Right kidney (tissue), 1 donor: ENCODE results near the gene LUC7L3.

Source experiments
- DNase-seq: peaks from one replicate; pipeline ENCODE4 v3.0.0-alpha.2; 2016

LUC7L3 gene

GRCh38 chr17:50754521-50754920 is 35.1 kb downstream of the LUC7L3 start:
- no peak for DNase-seq

- no peak for DNase-seq
Measured at GRCh38 chr17:50758524-50758923, 39.1 kb downstream of the LUC7L3 start.

- DNase-seq: no peak
Measured at GRCh38 chr17:50758989-50759544, 39.7 kb downstream of the LUC7L3 start.

DNA sequence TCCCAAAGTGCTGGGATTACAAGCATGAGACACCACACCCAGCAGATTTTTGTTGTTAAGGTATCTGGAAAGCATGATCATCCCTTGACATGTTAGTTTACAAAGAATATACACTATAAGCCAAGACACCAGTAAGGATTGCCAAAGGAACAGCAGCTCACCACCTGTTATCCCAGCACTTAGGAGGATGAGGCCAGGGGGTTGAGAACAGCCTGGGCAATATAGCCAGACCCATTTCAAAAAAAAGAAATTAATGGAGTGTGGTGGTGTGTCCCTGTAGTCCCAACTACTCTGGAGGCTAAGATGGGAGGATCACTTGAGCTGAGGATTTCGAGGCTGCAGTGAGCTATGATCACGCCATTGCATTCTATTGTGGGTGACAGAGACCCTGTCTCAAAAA is 42.8 kb downstream of the LUC7L3 start:
- no peak for DNase-seq

DNA sequence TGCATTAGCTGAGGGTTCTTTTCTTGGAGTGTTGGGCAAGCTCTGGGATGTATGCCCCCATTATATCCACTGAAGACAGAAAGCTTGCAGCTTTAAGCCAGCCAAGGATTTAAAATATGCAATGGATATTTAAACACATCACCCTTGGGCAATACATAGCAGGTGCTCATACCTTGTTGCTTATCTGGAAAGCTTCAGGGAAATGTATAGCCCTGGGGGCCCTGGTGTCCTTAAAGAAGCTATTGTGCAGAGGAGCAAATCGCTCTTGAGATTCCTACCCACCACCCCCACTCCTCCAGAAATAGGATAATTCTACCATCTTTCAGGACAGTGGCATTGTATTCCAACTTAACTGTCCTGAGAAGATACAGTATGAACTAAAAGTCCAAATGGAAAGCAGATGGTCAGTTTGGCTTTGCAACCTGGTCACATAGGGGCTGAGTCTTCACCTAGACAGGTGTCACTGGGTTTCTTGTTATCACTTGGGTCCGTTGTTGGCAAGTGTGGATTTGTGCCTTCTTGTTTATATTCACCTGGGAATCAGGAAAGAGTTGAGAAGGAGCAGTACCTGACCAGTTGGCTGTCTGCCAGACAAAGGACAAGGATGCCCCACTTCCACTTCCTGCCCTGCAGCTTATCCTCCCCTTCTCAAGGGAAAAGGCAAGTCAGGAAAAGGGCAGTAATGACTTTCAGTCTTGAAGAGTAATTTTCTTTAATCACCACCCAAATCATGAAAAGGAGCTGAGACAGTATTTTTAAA is 44.5 kb downstream of the LUC7L3 start:
- DNase-seq: no peak

GRCh38 chr17:50764734-50765149 is 45.3 kb downstream of the LUC7L3 start:
- no peak for DNase-seq

DNA sequence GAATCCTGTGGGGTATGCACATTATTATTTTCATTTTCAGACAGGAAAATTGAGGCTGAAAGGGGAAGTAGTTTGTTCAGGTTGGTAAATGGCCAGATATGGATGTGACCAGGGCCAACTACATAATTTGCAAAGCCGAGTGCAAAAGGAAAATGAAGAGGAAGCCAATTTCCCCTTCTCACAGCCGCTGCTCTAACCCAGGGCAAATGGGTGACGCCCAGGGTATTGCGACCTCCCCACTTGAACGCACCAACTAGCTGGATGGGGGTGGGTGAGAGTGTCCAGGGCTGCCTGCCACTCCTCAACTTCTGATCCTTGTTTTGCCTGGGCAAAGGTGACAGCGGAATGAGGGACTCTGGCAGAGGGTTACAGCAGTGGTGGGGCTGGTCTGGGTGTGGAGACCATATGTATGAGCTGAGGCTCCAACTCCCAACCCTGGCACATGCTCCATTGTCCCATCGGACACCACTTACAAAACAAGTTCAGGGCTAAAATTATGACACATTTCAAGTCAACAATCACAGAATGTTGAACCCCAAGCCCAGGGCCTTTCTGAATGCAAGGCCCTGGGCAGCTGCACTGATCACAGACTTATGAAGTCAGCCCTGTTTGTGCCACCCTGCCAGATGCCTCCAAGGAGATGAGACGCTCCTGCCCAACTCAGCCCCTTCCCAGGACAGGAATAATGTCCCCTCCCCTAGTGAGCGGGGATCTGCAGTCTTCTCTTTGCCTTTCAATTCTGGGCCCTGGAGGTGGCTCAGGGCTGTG is 46.2 kb downstream of the LUC7L3 start:
- no peak for DNase-seq

GRCh38 chr17:50766222-50767023 is 47.0 kb downstream of the LUC7L3 start:
- DNase-seq: no peak

DNA sequence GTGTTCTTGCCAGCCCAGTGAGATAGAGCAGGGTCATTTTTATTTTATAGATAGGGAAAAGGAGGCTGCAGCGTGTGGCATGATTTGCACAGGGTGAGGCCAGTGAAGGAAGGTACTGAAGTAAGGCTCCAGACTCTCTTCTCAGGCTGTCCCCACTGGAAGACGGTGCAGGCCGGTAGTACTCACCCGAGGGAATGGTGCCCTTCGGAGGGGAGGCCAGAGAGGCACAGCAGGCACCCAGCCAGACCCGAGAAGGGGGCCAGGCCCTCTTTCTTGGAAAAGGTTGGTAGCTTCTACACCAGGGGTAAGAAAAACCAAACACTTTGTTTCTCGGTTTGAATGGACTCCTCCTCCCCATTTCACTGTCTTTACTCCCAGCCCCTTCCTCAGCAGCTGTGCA is 47.6 kb downstream of the LUC7L3 start:
- no peak for DNase-seq

DNA sequence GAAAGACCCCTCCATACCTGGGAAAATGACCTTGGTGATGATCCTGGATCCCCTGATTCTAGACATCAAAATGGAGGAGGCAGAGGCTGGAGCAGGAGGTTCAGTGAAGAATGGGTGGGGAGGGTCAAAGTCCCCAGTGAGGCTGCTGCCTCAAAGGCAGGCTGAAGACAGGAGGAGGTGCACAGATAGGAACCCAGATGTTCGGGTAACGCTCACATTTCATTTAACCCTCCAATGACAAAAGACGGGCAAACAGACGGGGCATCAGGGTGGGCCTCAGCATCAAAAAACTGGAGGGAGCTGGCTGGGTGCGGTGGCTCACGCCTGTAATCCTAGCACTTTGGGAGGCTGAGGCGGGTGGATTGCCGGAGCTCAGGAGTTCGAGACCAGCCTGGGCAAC is 48.0 kb downstream of the LUC7L3 start, which contains the start of gene ANKRD40CL:
Gene ANKRD40CL (minus strand): TSS at position 73 of the 400 bp plus-strand sequence. CDS start 605 bp downstream, outside the sequence.
- DNase-seq: no peak

DNA sequence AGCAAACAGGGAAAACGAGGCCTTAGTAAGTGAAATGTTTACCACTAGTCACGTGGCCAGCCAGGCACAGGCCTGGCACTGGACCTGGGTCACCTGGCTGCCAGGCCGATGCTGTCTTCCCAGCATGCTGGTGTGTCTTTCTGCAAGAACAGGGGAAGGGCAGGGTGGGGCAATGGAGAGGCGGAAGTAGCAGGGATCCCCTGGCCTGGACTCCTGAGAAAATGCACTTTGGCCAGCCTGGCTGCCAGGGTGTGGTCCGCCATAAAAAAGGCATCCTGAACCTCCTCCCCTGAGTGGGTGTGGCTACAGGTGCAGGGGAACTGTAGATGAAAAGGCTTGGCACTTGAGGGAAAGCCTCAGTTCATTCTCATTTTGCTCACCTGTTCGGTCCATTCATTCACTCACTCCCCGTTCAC is 49.0 kb downstream of the LUC7L3 start:
- DNase-seq: no peak

DNA sequence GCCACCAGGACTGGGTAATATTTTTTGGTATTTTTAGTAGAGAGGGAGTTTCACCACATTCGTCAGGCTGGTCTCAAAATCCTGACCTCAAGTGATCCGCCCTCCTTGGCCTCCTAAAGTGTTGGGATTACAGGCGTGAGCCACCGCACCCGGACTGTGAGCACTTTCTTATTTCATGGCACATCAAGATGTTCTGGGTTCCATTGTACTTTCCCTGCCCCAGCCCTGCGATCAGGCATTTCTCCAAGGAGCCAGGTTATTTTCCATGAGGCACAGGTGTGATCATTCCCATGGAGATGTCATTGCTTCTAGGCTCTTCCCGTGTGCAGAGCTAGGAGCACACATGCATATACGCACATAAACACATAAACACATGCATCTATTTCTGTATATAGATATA is 50.5 kb downstream of the LUC7L3 start:
- DNase-seq: no peak

DNA sequence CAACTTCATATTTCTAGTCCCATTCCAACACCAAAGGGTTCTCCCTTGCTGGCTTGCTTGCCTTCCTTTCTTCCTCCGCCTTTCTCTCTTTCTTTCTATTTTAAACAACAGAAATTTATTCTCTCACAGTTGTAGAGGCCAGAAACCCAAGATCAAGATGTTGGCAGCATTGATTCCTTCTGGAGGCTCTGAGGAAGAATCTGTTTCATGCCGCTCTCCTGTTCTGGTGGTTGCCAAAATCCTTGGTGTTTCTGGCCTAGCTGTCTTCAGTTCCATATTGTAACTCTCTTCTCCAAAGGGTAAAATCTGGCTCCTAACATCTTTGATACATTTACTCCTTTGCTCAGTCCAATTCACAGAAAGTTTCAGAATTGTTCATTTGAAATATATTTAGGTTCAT is 50.9 kb downstream of the LUC7L3 start:
- no peak for DNase-seq

DNA sequence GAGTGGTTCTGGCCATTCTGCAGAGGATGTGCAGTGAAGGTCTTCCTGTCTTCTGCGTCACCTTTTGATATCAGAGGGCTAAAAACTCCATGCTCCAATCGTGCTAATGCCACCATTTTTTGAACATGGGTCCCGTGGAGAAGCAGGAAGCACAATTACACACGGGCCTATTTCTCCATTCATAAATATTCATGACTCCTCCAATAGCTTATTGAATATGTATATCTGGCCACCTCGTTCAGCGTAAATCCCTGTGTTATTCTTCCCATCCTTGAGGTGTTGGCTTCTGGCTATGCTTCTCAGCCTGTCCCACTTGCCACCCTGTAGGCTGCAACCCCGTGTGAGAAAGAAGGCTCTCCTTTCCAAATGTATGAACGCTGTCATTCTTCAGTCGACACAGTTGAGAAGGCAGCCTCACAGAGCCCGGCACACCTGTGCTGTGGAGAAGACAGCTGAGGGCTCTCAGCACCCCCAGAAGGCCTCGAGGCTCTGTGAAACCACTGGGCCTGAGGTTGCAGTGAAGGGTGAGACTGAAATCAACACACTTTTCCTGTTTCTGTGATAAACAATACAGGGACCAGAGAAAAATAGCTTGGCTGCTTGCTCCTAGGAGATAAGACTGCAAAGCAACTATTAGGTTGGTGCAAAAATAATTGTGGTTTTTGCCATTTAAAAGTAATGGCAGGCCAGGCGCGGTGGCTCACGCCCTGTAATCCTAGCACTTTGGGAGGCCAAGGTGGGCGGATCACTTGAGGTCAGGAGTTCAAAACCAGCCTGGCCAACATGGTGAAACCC is 52.8 kb downstream of the LUC7L3 start:
- no peak for DNase-seq

DNA sequence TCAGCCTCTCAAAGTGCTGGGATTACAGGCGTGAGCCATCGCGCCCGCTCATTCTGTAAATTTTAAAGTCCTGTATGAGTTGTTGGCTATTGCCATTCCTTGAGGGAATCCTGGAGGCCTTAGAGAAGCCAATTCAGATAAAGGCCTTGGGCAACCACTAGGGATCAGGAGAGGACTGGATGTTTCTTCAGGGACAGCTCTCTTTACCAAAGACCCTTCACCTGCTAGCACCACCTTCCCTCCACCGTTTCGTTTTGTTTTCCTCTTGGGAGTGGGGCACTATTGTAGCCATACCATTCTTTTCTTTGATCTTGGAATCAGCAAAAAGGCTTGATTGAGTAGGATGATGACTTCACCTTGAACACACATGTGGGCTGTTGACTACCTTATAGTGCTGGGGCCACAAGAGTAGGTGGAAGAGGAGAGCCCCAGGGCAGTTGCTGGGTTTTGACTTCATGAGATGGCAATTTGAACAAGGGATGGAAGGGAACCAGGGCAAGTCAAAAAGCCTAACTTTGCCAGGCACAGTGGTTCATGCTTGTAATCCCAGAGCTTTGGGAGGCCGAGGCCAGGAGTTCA is 54.9 kb downstream of the LUC7L3 start:
- DNase-seq: no peak

- no peak for DNase-seq
Measured at GRCh38 chr17:50775926-50776325, 56.5 kb downstream of the LUC7L3 start.

DNA sequence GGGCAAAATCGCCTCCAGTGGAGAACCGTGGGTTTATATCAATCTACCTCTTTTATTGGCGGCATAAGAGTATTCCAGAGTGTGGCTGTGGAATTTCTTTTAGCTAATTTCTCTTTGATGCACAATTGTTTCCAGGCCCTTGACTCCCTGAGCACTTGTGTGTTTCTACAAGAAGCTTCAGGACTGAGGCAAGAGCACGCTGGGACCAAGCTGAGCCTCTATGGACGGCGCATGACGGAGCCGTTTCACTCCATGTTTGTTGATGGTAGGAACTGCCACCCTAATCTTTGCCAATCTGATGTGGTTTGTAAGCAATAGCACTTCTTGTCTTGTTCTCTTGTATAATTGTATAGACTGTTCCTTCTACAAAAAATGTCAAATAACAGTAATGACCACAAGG is 59.1 kb downstream of the LUC7L3 start:
- DNase-seq: no peak

GRCh38 chr17:50778988-50779387 is 59.6 kb downstream of the LUC7L3 start:
- DNase-seq: no peak

GRCh38 chr17:50779747-50780353 is 60.4 kb downstream of the LUC7L3 start:
- DNase-seq: no peak

- peak; percentile 41 for DNase-seq
Measured at GRCh38 chr17:50781167-50781566, 61.8 kb downstream of the LUC7L3 start.

- peak; percentile 69 for DNase-seq
Measured at GRCh38 chr17:50783193-50783660, 63.8 kb downstream of the LUC7L3 start.
